Hypothalamus (tissue), 51 donors: ENCODE results near the gene DNAJC27.
"Not testable (repeated sequence)": the region's sequence is repeated elsewhere in the genome, so short reads cannot be mapped to it uniquely, and the experiment has no call there.

ENCODE experiments used
- DNase-seq, 51 donors: peaks; one replicate each; lab custom pipeline; 2025; lab: John Stamatoyannopoulos, UW

The DNAJC27 gene

DNA sequence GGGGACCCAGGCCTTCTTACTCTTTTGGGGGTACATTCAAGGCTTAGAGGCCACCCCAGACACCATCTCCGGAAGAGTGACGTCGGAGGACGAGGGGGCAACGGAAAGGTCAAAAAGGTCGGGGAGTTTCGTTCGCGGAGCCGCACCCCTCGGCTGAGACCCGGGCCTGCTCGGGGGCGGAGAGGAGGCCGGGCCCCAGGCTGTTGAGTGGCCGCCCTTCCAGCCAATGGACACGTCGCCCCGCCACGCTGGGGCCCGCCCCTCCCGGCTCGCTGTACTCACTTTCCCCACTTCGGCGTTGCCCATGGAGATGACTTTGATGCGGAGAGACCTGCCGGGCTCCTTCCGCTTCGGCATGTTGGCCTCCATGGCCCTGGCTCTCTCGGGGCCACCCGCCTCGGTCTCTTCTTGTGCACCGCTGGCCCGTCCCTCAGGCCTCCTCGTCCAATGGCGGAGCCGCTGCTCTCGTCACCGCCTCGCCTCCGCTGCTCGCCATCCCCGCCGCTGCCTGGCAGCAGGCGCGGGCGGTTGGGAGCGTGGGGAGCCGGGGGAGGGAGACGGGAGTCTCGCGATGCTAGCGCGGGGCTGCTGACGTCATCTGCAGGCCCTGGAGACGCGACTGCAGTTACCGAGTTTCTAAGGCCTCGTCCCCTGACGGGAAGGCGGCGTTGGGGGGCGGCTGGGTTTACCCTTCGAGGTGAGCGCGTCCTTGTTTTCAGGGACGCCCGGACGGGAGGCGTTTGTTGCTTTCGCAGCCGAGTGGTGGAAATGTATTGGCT, at the start of gene DNAJC27:
TSS of gene DNAJC27 (minus strand) at position 420 of the 779 bp plus-strand sequence. CDS start at position 369, 51 bp downstream.
- DNase-seq, result peak; percentile 78 to 100 (median 98)

DNA sequence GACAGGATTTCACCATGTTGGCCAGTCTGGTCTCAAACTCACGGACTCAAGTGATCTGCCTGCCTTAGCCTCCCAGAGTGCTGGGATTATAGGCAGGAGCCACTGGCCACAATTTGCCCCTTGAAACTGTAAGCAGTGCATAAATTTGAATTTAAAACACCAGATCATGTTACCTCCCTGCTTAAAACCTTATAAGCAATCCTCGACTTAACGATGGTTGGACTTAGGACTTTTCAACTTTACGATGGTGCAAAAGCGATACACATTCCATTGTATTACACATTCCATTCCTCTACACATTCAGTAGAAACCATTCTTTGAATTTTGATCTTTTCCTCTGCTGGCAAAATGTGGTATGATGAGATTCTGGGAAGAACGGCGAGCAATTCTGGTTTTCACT, 46.9 kb upstream of the DNAJC27 start:
- DNase-seq, result no peak

DNA sequence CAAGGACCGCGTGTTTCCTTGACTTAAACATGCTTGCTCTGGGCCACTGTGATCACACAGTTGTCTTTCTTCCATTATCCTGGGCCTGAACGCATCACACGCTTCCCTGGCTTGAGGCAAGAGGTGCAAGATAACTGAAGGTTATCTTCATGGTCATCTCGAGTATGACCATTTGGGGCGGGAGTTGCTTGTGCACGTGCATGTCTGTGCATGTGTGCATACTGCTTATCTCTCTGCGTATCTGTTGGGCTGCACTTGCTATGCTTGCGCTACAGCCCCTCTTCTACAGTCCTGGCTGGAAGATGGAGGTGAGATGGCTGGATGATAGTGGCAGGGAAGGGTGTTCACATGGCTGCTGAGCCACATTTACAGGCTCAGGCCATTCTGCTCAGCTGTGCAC, 42.9 kb upstream of the DNAJC27 start:
- no peak for DNase-seq

- DNase-seq, result not testable (repeated sequence)
Measured at GRCh38 chr2:25011342-25011741, 39.6 kb upstream of the DNAJC27 start.

DNA sequence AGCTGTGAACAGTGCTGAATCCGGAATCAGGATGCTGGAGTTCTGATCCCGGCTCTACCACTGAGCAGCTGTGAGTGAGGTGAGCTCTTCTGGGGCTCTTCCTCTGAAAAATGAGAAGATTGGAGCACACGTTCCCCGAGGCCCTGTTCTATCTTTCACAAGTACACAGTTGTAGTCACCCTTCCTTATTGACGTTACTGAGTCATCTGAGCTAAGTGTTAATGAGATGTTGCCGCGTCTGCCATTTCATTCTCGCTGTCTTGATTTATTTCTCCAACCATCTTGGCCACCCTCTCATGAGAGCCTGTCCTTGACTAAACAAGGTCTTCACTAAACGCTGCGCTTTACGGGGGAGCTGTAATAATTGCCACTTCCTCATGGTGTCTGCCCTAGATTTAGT, 38.2 kb upstream of the DNAJC27 start:
- DNase-seq, result no peak

GRCh38 chr2:25002066-25002465, 30.3 kb upstream of the DNAJC27 start:
- DNase-seq, result no peak

- no peak for DNase-seq
Measured at GRCh38 chr2:25001325-25001637, 29.5 kb upstream of the DNAJC27 start.

GRCh38 chr2:25000503-25001324, 29.0 kb upstream of the DNAJC27 start:
- DNase-seq, result peak in 3 of 51 donors; percentile 2 to 62 (median 43)

- DNase-seq, result no peak
Measured at GRCh38 chr2:25000036-25000435, 28.3 kb upstream of the DNAJC27 start.

DNA sequence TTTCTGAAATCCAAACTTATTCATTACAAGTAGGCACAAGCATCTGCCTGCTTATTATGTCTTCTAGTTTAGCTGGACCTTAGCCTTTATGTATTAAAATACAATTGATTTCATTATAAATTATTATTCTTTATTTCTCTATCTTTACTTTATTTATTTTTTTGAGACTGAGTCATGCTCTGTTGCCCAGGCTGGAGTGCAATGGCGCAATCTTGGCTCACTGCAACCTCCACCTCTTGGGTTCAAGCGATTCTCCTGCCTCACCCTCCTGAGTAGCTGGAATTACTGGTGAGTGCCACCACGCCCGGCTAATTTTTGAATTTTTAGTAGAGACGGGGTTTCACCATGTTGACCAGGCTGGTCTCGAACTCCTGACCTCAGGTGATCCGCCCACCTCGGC, 27.3 kb upstream of the DNAJC27 start:
- not testable (repeated sequence) for DNase-seq

- DNase-seq, result no peak
Measured at GRCh38 chr2:24994146-24994724, 22.5 kb upstream of the DNAJC27 start.

GRCh38 chr2:24993406-24994145, 21.8 kb upstream of the DNAJC27 start:
- DNase-seq, result no peak

GRCh38 chr2:24986372-24986771, 14.6 kb upstream of the DNAJC27 start:
- peak in 33 of 51 donors; percentile 2 to 79 (median 32) for DNase-seq

DNA sequence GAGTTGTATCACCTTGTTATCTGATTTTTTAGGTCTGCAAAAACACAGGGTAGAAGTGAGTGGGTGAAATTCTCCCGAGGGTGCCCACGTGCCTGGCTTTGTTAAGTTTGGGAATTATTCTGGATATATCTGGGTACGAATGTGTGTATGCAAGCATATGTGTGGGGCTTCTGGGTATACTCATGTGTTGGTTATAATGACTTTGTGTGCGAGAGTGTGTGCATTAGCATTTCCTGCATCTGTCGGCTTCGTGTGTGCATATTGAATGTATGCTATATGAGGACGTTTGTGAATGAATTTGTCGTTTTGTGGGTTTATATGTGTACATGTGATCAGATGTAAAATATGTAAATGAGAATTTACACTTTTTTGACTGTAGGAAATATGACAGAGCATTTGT, 13.8 kb upstream of the DNAJC27 start:
- peak in 2 of 51 donors; percentile 1 to 46 for DNase-seq

GRCh38 chr2:24984912-24985311, 13.2 kb upstream of the DNAJC27 start:
- DNase-seq, result peak in 46 of 51 donors; percentile 10 to 90 (median 55)

- DNase-seq, result peak in 1 of 51 donors; percentile 12
Measured at GRCh38 chr2:24981411-24982136, 9.8 kb upstream of the DNAJC27 start.

- no peak for DNase-seq
Measured at GRCh38 chr2:24978661-24979060, 6.9 kb upstream of the DNAJC27 start.

GRCh38 chr2:24977631-24978030, 5.9 kb upstream of the DNAJC27 start:
- DNase-seq, result no peak

DNA sequence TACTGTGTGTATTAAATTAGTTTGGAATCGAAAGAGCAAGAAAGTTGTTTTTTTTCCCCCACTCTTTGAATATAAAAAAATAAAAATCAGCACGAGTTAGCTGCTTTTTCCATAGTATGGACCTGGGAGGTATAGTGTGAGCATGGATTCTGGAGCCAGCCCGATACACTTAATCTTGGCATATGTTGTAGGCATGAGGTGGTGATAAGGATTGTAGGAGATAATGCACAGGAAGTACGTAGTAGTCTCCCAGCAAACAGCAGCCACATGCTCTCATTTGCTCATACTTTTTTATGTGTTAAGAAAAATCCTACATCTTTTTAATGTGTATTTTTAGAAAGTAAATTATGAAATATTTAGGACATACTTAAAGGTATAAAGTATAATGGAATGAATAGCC, 2.1 kb upstream of the DNAJC27 start:
- no peak for DNase-seq

DNA sequence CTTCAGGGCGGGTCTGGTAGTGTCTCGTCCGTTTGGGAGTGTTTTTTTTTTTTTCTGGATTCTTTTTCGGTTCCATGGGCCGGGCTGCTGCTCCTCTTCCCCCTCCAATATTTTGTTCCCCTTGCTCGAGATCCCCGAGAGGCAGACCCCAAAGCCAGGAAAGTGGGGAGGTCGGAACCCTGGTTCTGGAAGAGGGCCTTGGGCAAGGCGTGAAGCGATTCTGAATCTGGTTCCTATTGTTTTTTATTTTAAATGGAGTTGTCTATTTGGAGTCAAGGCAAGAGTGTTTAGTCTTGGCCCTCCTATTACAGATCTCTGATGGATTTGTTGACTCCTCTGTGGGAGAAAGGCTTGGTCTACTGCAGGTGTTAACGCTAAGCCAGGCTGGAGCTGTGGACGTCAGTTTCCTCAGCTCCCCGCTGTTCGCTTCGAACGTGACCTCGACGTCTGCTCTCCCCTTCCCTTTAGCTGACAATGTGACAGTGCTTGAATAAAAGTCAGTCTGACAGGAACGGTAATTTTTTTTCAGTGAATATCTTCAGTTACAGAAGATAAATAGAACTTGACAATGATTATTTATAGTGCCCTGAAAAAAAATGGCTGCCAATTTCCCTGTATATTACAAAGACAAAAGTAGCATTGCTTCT, 683 bp upstream of the DNAJC27 start:
- DNase-seq, result peak in 21 of 51 donors; percentile 7 to 84 (median 36)
